K562 (cell line): ENCODE measurements around the gene ZNF358. TPM values are rescaled to one million over a fixed set of nuclear protein-coding genes. Genes with fewer than 3 reads are reported as not detected.

ENCODE experiments used
- ATAC-seq: fragments of 200-7000 bp; cut with Tn5 transposase; 3 replicates; pipeline ENCODE4 v1.9.1; 2020; ENCODE audit warnings: moderate library complexity
- BruUV-seq: library from RNA; stranded (reverse); fragments of 400-500 nt; replicated peaks from 2 replicates; lab custom pipeline; 2021; lab: Mats Ljungman, UMichigan
- CTCF ChIA-PET: fragments of 300-600 bp; formaldehyde crosslinking; extraction: SDS; loops from one replicate; lab custom pipeline; 2021; ENCODE audit warnings: low intra/inter-chr PET ratio; lab: Yijun Ruan, JAX
- POLR2A ChIA-PET: fragments of 300-600, 350-650 bp; sonication (Branson Sonifier 250); formaldehyde crosslinking; extraction: SDS; loops from one replicate; lab custom pipeline; 2021; ENCODE audit warnings: antibody characterized with exemption, inconsistent platforms; lab: Yijun Ruan, JAX
- DNase-seq, 4 experiments: peaks; one replicate each; pipeline versions ENCODE4 v3.0.0 to v3.0.0-alpha.2; 2011 to 2018; ENCODE audit warnings: low spot score in 3 of 4, mixed read lengths in 3 of 4; ENCODE audit errors: extremely low read depth in 1 of 4
- FAIRE-seq: peaks from 2 replicates; lab custom pipeline; 2011; peaks lifted over from hg19 to GRCh38; lab: Jason Lieb, UNC
- H2AFZ ChIP-seq: 2 replicates; pipeline ENCODE4 v1.6.0; 2011; ENCODE audit warnings: low read depth, low read length, control low read depth, inconsistent platforms
- H3K27ac ChIP-seq: fragments of 200-600 bp; 3 replicates; pipeline ENCODE4 v1.8.0; 2011; ENCODE audit warnings: low read depth, mild to moderate bottlenecking, control low read depth, inconsistent platforms, low read length, moderate library complexity, mixed read lengths; ENCODE audit errors: extremely low read depth
- H3K27me3 ChIP-seq, 2 experiments: fragments of 300-600 bp in 1 of 2; 2 replicates in 1 of 2; 3 replicates in 1 of 2; pipeline versions ENCODE4 v1.6.0 to v1.8.0; 2011; ENCODE audit warnings: inconsistent platforms in 2 of 2, low read length in 2 of 2, mild to moderate bottlenecking in 1 of 2, mixed read lengths in 1 of 2, moderate library complexity in 1 of 2; ENCODE audit not compliant: control insufficient read depth in 2 of 2, insufficient read depth in 2 of 2
- H3K36me3 ChIP-seq: fragments of 300-600 bp; 3 replicates; pipeline ENCODE4 v1.8.0; 2011; ENCODE audit warnings: mild to moderate bottlenecking, low read length, inconsistent platforms; ENCODE audit not compliant: control insufficient read depth, insufficient read depth
- H3K4me1 ChIP-seq, 2 experiments: fragments of 200-600 bp in 1 of 2; replicated peaks in 1 of 2; 2 replicates in 1 of 2; 3 replicates in 1 of 2; pipeline versions ENCODE4 v1.5.1 to v1.8.0; 2011; ENCODE audit warnings: inconsistent platforms in 2 of 2, low read length in 2 of 2, mild to moderate bottlenecking in 1 of 2, mixed read lengths in 1 of 2, moderate library complexity in 1 of 2; ENCODE audit not compliant: control insufficient read depth in 2 of 2, insufficient read depth in 2 of 2
- H3K4me2 ChIP-seq: 2 replicates; pipeline ENCODE4 v1.6.1; 2011; ENCODE audit warnings: low read length, control low read depth, inconsistent platforms, mixed read lengths; ENCODE audit not compliant: insufficient read depth
- H3K4me3 ChIP-seq: fragments of 200-600 bp; sonication (generic), shearing (Covaris generic); 2 replicates; pipeline ENCODE4 v1.5.1; 2016; ENCODE audit warnings: control low read depth, inconsistent platforms
- H3K79me2 ChIP-seq: fragments of 200-600 bp; 3 replicates; pipeline ENCODE4 v1.8.0; 2011; ENCODE audit warnings: low read length, inconsistent platforms; ENCODE audit not compliant: control insufficient read depth, insufficient read depth
- H3K9ac ChIP-seq, 2 experiments: 2 replicates each; pipeline versions ENCODE4 v1.6.0 to v1.6.1; 2011; ENCODE audit warnings: low read depth in 2 of 2, low read length in 2 of 2, control low read depth in 1 of 2, inconsistent platforms in 1 of 2, mild to moderate bottlenecking in 1 of 2, mixed read lengths in 1 of 2; ENCODE audit not compliant: insufficient read depth in 1 of 2
- H3K9me1 ChIP-seq: one replicate; pipeline ENCODE4 v1.6.0; 2011; ENCODE audit warnings: inconsistent platforms, mild to moderate bottlenecking, low read length, moderate library complexity; ENCODE audit not compliant: control insufficient read depth, insufficient read depth
- H3K9me3 ChIP-seq: replicated peaks from 2 replicates; pipeline ENCODE4 v1.5.1; 2011; ENCODE audit warnings: low read depth, low read length, inconsistent platforms; ENCODE audit not compliant: control insufficient read depth, insufficient read depth
- H4K20me1 ChIP-seq: replicated peaks from 2 replicates; pipeline ENCODE4 v1.6.1; 2011; ENCODE audit warnings: low read length, inconsistent platforms, mixed read lengths; ENCODE audit not compliant: control insufficient read depth, insufficient read depth
- ZNF239 ChIP-seq: fragments of 250-450 bp; sonication (Bioruptor Pico); IDR thresholded peaks from 2 replicates; pipeline ENCODE4 v1.4.0; 2020; ENCODE audit warnings: mild to moderate bottlenecking
- ZNF551 ChIP-seq: fragments of 250-450 bp; sonication (Bioruptor Pico); IDR thresholded peaks from 2 replicates; pipeline ENCODE4 v1.5.0; 2021; ENCODE audit warnings: mild to moderate bottlenecking, moderate library complexity
- WGBS: fragments of 100-300 bp; shearing (Covaris generic); methylation state at CpG from one replicate; pipeline ENCODE4 v1.1.6; 2016; ENCODE audit warnings: low coverage, mixed read lengths; ENCODE audit not compliant: insufficient coverage; ENCODE audit errors: missing lambda C conversion rate; 5-methylcytosine and 5-hydroxymethylcytosine counted together
- in situ Hi-C: fragments of 300-500 bp; cut with MboI; formaldehyde crosslinking; loops from 4 replicates; pipeline ENCODE4 v1.15.0; 2018; ENCODE audit warnings: inconsistent platforms, mixed read lengths
- intact Hi-C: fragments of 100-400 bp; cut with micrococcal nuclease; formaldehyde crosslinking; loops from 2 replicates; pipeline ENCODE4 v1.14.2; 2022
- polyA plus RNA-seq, 8 experiments: library from polyadenylated mRNA; depleted of rRNA in 4 of 8; stranded (reverse) in 5 of 8; unstranded in 3 of 8; fragments of >200 nt; fragmentation: Nextera tagmentation in 2 of 8; fragmentation: Illumina TruSeq in 1 of 8; extraction: Ambion mirVana in 2 of 8; extraction: Trizol in 1 of 8; gene quantifications; 2 replicates each; pipeline versions ENCODE4 v1.2.1 to v1.2.3, GENCODE V29; 2011 to 2014; ENCODE audit warnings: inconsistent platforms in 1 of 8, missing spikeins in 1 of 8
- total RNA-seq, 7 experiments: library from RNA; depleted of rRNA in 6 of 7; stranded (reverse); fragments of >200 nt in 6 of 7; fragmentation: Illumina TruSeq in 2 of 7; extraction: Trizol in 2 of 7; gene quantifications; 2 replicates each; pipeline versions ENCODE4 v1.2.1 to v1.2.3, GENCODE V29; 2011 to 2021; ENCODE audit warnings: low replicate concordance in 1 of 7
- TF ChIP-seq, protein P1 (sequence below): fragments of 450-650 bp; IDR thresholded peaks from 2 replicates; pipeline ENCODE4 v1.6.1; 2016; ENCODE audit warnings: missing biosample characterization, missing genetic modification characterization

Gene ZNF358
- total and polyA plus RNA-seq, 9 of the 15 experiments (the other 6 are each of a cell fraction or from before 2014, with no cell fraction given) = 0.04 to 17.2 (median 4.9) TPM

DNA sequence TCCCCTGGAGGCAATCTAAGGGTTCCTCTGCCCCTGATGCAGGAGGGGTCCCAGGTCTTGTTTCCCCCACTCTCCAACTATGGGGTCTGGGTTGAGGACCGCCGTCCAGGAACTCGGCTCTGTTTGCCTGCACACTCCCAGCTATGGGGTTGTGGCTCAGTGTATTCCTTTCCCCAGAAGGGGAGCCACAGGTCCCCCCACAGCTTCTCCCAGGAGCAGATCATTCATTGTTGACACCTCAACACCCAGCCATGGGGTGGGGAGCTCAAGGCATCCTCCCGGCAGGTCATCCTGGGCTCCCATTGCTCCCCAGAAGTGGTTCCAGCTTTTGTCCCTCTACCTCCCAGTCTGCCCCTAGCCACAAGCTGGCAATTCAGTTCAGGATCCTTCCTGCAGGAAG lies 975 bp downstream of the ZNF358 start (continued):
- TF ChIP-seq ZNF239 (CRISPR knock-in tag) = no peak
- no peak for TF ChIP-seq ZNF551 (CRISPR knock-in tag)

DNA sequence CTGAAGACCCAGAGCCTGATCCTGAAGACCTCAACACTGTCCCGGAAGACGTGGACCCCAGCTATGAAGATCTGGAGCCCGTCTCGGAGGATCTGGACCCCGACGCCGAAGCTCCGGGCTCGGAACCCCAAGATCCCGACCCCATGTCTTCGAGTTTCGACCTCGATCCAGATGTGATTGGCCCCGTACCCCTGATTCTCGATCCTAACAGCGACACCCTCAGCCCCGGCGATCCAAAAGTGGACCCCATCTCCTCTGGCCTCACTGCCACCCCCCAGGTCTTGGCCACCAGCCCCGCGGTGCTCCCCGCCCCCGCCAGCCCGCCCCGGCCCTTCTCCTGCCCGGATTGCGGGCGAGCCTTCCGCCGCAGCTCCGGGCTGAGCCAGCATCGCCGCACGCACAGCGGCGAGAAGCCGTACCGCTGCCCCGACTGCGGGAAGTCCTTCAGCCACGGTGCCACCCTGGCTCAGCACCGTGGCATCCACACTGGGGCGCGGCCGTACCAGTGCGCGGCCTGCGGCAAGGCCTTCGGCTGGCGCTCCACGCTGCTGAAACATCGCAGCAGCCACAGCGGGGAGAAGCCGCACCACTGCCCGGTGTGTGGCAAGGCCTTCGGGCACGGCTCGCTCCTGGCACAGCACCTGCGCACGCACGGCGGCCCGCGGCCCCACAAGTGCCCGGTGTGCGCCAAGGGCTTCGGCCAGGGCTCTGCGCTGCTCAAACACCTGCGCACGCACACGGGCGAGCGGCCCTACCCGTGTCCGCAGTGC lies 3.6 kb downstream of the ZNF358 start:
- BruUV-seq = no TSS peak
- TF ChIP-seq, protein P1, sequence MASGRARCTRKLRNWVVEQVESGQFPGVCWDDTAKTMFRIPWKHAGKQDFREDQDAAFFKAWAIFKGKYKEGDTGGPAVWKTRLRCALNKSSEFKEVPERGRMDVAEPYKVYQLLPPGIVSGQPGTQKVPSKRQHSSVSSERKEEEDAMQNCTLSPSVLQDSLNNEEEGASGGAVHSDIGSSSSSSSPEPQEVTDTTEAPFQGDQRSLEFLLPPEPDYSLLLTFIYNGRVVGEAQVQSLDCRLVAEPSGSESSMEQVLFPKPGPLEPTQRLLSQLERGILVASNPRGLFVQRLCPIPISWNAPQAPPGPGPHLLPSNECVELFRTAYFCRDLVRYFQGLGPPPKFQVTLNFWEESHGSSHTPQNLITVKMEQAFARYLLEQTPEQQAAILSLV (tag) = no peak
- 90% methylated on average over 26 of the region's 74 CpGs for WGBS
- no peaks in the 10 kb centered on the region for H3K36me3 ChIP-seq
- H3K9me3 ChIP-seq = no peaks in the 10 kb centered on the region
- DNase-seq (no peak), ATAC-seq (no peak), FAIRE-seq (no peak)
- POLR2A ChIA-PET = interaction anchor here (0.8 to 1.2 kb wide), 2 partner anchors 9 to 12 kb away, joined by 3 to 4 read pairs; no protein-coding TSS in a partner anchor
- intact Hi-C loops (no loop called here), in situ Hi-C loops (no loop called here)
- CTCF ChIA-PET = no interaction called here
- no peaks in the 10 kb centered on the region for H3K9me1 ChIP-seq
- H3K27me3 ChIP-seq = no peaks in the 10 kb centered on the region
- no peaks in the 10 kb centered on the region for H4K20me1 ChIP-seq
- no peak overlapping the region for H3K4me3 ChIP-seq
- no peak overlapping the region for H3K4me2 ChIP-seq
- no peak overlapping the region for H3K9ac ChIP-seq
- peaks cover 11 to 40% of the 10 kb centered on the region in 2 experiments; a peak in 4 of 5 replicates for H3K4me1 ChIP-seq
- H2AFZ ChIP-seq = no peak overlapping the region
- H3K79me2 ChIP-seq = peaks cover 4% of the 10 kb centered on the region; the same call in 2 of the 3 replicates
- H3K27ac ChIP-seq = no peak overlapping the region
